ENCODE measurements around the gene ARHGEF38.
"Not testable (repeated sequence)": the region's sequence is repeated elsewhere in the genome, so short reads cannot be mapped to it uniquely, and the experiment has no call there.

The ARHGEF38 gene

GRCh38 chr4:105714071-105714521, 161.7 kb downstream of the ARHGEF38 start:
- DNase-seq (ENCODE audit: low read depth) = no peak

GRCh38 chr4:105714932-105715331, 162.5 kb downstream of the ARHGEF38 start:
- DNase-seq (ENCODE audit: low read depth) = no peak

GRCh38 chr4:105715692-105716278, 163.4 kb downstream of the ARHGEF38 start:
- no peak for DNase-seq (ENCODE audit: low read depth)

- no peak for DNase-seq (ENCODE audit: low read depth)
These were observed 166.8 kb downstream of the ARHGEF38 start for GRCh38 chr4:105719204-105719603.

GRCh38 chr4:105725623-105726022, 173.2 kb downstream of the ARHGEF38 start:
- DNase-seq (ENCODE audit: low read depth) = no peak

- not testable (repeated sequence) for DNase-seq (ENCODE audit: low read depth)
These were observed 177.5 kb downstream of the ARHGEF38 start for GRCh38 chr4:105729895-105730294.

Measured in T follicular helper cell (primary cell).